ENCODE data around the gene FGB. TPM values are rescaled to one million over a fixed set of nuclear protein-coding genes. Genes with fewer than 3 reads are reported as not detected.
"Not testable (repeated sequence)": the region's sequence is repeated elsewhere in the genome, so short reads cannot be mapped to it uniquely, and the experiment has no call there.

FGB gene
- total and polyA plus RNA-seq, 12 donors = 0.11 to 8.8 (median 1.4) TPM; not detected in 5

GRCh38 chr4:154595807-154596206, 33.0 kb downstream of the FGB start:
- TF ChIP-seq CTCF (IDR thresholded peaks at IDR 0.05) = no peak
- no peak for TF ChIP-seq POLR2A (IDR thresholded peaks at IDR 0.05)
- DNase-seq = no peak
- H3K36me3 ChIP-seq (replicated peaks in 1 of 2) = no peaks in the 10 kb centered on the region
- intact Hi-C loops (cut with DNase I) = no loop called here
- no peak overlapping the region for H3K27ac ChIP-seq
- no peaks in the 10 kb centered on the region for H3K4me1 ChIP-seq (replicated peaks in 1 of 2)
- H3K9me3 ChIP-seq (replicated peaks in 1 of 3) = no peaks in the 10 kb centered on the region
- no peaks in the 10 kb centered on the region for H3K27me3 ChIP-seq
- H3K4me3 ChIP-seq = no peak overlapping the region

GRCh38 chr4:154597281-154597680, 34.5 kb downstream of the FGB start:
- H3K4me1 ChIP-seq (replicated peaks in 1 of 2); H3K36me3 ChIP-seq (replicated peaks in 1 of 2); H3K27me3 ChIP-seq; H3K4me3 ChIP-seq; intact Hi-C loops (cut with DNase I); DNase-seq; H3K27ac ChIP-seq; H3K9me3 ChIP-seq (replicated peaks in 1 of 3): not testable (repeated sequence)
- 88 to 92% (median 89%) methylated on average over 11 of the region's 11 CpGs for WGBS, 4 donors

- intact Hi-C loops (cut with DNase I) = no loop called here
- TF ChIP-seq POLR2A (IDR thresholded peaks at IDR 0.05) = no peak
- no peak for TF ChIP-seq CTCF (IDR thresholded peaks at IDR 0.05)
- Histone ChIP-seq H3K36me3 (replicated peaks in 1 of 2) (no peaks in the 10 kb centered on the region), H3K4me1 (replicated peaks in 1 of 2) (no peaks in the 10 kb centered on the region), H3K9me3 (replicated peaks in 1 of 3) (no peaks in the 10 kb centered on the region), H3K27ac (no peak overlapping the region), H3K4me3 (no peak overlapping the region), H3K27me3 (peaks cover 3% of the 10 kb centered on the region)
- WGBS, 4 donors = 50 to 59% (median 56%) methylated on average over 7 of the region's 7 CpGs
- DNase-seq = no peak
Observed at GRCh38 chr4:154597798-154598774, 35.3 kb downstream of the FGB start.

- DNase-seq = no peak
- Histone ChIP-seq H3K4me3 (no peak overlapping the region), H3K4me1 (replicated peaks in 1 of 2) (no peaks in the 10 kb centered on the region), H3K9me3 (replicated peaks in 1 of 3) (no peaks in the 10 kb centered on the region), H3K27me3 (peaks cover 3% of the 10 kb centered on the region), H3K27ac (no peak overlapping the region), H3K36me3 (replicated peaks in 1 of 2) (no peaks in the 10 kb centered on the region)
- no peak for TF ChIP-seq POLR2A (IDR thresholded peaks at IDR 0.05)
- no peak for TF ChIP-seq CTCF (IDR thresholded peaks at IDR 0.05)
- intact Hi-C loops (cut with DNase I) = no loop called here
- WGBS, 4 donors = 52 to 73% (median 65%) methylated on average over 1 of the region's 1 CpG
Observed at GRCh38 chr4:154602404-154603020, 39.7 kb downstream of the FGB start.
